Measurements from ENCODE around the gene ENGASE.

The ENGASE gene

GRCh38 chr17:79101111-79101673 is 26.6 kb downstream of the ENGASE start:
- no peaks in the 10 kb centered on the region for H3K9me3 Mint-ChIP-seq
- no peaks in the 10 kb centered on the region for H3K36me3 Mint-ChIP-seq
- no peak overlapping the region for H3K4me3 Mint-ChIP-seq
- DNase-seq (ENCODE audit: low spot score in 2 of 2) = no peak
- H3K27ac Mint-ChIP-seq = no peak overlapping the region
- no peak for ATAC-seq
- peaks cover 6% of the 10 kb centered on the region for H3K4me1 Mint-ChIP-seq

DNA sequence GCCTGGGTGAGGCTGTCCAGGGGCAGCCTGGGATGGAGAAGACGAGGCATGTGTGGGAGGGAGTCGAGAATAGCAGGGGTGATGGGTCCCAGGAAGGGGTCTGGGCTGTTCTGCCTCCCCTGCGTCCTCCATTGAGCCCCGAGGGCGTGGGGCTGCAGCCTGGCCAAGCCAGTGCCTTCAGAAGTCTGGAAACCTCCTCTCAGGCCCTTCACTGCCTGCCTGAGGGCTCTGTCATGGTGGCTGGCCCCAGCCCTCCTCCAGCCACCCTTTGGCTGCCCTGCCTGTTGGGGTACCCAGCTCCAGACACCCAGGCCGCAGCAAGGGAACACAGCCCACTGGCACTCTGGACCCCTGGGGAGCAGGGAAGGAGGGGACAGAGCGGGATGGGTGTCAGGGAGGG is 27.6 kb downstream of the ENGASE start:
- DNase-seq (ENCODE audit: low spot score in 2 of 2) = no peak
- H3K27ac Mint-ChIP-seq = no peak overlapping the region
- H3K4me1 Mint-ChIP-seq = peaks cover 6% of the 10 kb centered on the region
- H3K9me3 Mint-ChIP-seq = no peaks in the 10 kb centered on the region
- no peaks in the 10 kb centered on the region for H3K36me3 Mint-ChIP-seq
- no peak for ATAC-seq
- H3K4me3 Mint-ChIP-seq = no peak overlapping the region

GRCh38 chr17:79104898-79105600 is 30.4 kb downstream of the ENGASE start:
- Mint-ChIP-seq H3K27ac (no peak overlapping the region), H3K9me3 (no peaks in the 10 kb centered on the region), H3K36me3 (no peaks in the 10 kb centered on the region), H3K4me3 (no peak overlapping the region), H3K4me1 (no peaks in the 10 kb centered on the region)
- ATAC-seq (no peak), DNase-seq (ENCODE audit: low spot score in 2 of 2) (no peak)

- Mint-ChIP-seq H3K4me3 (no peak overlapping the region), H3K27ac (no peak overlapping the region), H3K36me3 (no peaks in the 10 kb centered on the region), H3K4me1 (no peaks in the 10 kb centered on the region), H3K9me3 (no peaks in the 10 kb centered on the region)
- ATAC-seq = no peak
- no peak for DNase-seq (ENCODE audit: low spot score in 2 of 2)
These were observed 31.3 kb downstream of the ENGASE start for GRCh38 chr17:79105937-79106336.

- Mint-ChIP-seq H3K36me3 (no peaks in the 10 kb centered on the region), H3K4me1 (no peaks in the 10 kb centered on the region), H3K27ac (no peak overlapping the region), H3K9me3 (no peaks in the 10 kb centered on the region), H3K4me3 (no peak overlapping the region)
- no peak for DNase-seq (ENCODE audit: low spot score in 2 of 2)
- ATAC-seq = no peak
These were observed 32.3 kb downstream of the ENGASE start for GRCh38 chr17:79106958-79107357.

DNA sequence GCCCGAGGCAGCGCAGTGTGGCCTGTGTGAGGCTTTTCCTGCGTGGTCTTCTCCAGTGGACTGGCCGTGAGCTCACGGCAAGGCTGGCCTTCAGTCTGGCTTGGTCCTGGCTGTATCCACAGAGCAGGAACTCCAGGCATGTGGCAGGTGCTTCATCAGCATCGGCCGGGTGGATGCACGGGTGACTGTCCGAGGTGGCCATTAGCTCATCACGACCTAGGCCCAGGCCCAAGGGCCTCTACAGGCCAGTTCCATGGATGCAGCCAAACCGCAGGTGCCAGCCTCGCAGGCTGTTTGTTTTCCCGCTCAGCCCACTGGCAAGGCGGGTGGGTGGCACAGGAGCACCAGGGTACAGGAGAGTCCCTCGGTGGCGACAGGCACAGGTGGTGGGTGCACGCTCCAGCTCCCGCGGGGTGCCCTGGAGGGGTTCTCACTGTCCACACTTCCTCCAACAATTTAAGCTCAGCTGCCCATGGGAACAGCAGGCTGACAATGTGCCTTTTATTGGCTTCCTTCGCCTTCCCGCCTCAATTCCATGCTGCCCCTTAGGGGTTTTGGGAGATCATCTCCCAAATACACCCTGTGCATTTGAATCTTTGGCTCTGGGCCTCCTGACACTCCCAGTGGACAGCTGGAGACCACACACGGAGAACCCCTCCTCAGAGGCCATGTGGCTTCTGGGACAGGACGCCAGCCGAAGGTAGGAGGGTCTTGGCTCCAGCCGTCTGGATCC is 33.0 kb downstream of the ENGASE start:
- no peaks in the 10 kb centered on the region for H3K9me3 Mint-ChIP-seq
- H3K4me1 Mint-ChIP-seq = no peaks in the 10 kb centered on the region
- no peak for ATAC-seq
- no peak overlapping the region for H3K4me3 Mint-ChIP-seq
- no peak for DNase-seq (ENCODE audit: low spot score in 2 of 2)
- no peaks in the 10 kb centered on the region for H3K36me3 Mint-ChIP-seq
- no peak overlapping the region for H3K27ac Mint-ChIP-seq

DNA sequence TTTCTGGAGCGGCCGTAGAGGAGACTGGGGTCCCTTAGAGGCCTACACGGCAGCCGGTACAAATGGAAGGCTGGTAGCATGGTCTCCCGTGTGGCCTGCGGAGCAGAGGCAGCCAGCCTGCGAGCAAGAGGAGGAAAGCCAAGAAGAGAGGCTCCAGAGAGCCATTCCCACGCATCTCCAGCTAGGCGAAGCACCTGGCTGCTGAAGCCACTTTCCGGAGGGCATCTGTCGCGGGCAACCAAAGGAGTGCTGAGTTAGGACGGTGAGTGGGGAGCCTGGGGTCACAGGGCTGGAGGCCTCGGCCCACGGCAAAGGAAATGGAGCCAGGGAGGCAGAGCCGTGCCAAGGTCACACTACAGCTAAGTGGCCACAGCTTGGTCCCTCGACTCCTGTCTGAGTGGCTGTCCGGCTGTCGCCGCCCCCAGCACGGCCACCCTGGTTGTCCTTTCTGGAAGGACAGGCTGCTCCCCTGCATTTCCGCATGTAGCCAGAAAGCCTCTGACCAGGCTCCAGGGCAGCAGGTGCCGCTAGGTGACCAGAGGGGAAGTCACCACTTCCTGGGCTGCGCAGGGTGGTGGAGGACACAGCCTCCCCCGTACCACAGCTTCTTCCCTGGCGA is 33.7 kb downstream of the ENGASE start:
- H3K36me3 Mint-ChIP-seq = no peaks in the 10 kb centered on the region
- no peaks in the 10 kb centered on the region for H3K9me3 Mint-ChIP-seq
- no peak overlapping the region for H3K4me3 Mint-ChIP-seq
- no peak for DNase-seq (ENCODE audit: low spot score in 2 of 2)
- no peaks in the 10 kb centered on the region for H3K4me1 Mint-ChIP-seq
- H3K27ac Mint-ChIP-seq = no peak overlapping the region
- no peak for ATAC-seq

DNA sequence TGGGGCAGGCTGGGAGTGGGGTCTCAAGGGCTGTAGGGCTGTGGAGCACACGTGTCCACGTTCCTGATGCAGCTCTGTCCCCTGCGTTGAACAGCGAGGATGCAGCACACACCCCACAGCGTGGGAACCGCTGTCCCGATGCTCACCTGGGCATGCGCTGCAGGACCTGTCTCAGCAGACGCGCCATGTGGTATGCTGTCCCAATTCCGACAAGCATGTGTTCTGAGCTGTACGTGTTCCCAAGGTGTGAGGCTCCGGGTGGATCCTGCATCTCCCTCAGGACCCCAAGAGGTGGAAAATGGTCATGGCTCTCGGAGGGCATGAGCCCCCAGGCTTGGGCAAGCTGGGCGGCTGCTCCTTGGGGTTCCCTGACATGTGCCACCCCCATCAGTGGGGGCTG is 34.2 kb downstream of the ENGASE start:
- Mint-ChIP-seq H3K4me3 (no peak overlapping the region), H3K27ac (no peak overlapping the region), H3K9me3 (no peaks in the 10 kb centered on the region), H3K4me1 (no peaks in the 10 kb centered on the region), H3K36me3 (no peaks in the 10 kb centered on the region)
- no peak for DNase-seq (ENCODE audit: low spot score in 2 of 2)
- no peak for ATAC-seq

GRCh38 chr17:79109584-79109983 is 35.0 kb downstream of the ENGASE start:
- ATAC-seq = no peak
- no peak overlapping the region for H3K27ac Mint-ChIP-seq
- H3K4me1 Mint-ChIP-seq = no peaks in the 10 kb centered on the region
- DNase-seq (ENCODE audit: low spot score in 2 of 2) = no peak
- H3K4me3 Mint-ChIP-seq = no peak overlapping the region
- H3K36me3 Mint-ChIP-seq = no peaks in the 10 kb centered on the region
- H3K9me3 Mint-ChIP-seq = no peaks in the 10 kb centered on the region

- H3K9me3 Mint-ChIP-seq = no peaks in the 10 kb centered on the region
- DNase-seq (ENCODE audit: low spot score in 2 of 2) (no peak), ATAC-seq (no peak)
- H3K4me1 Mint-ChIP-seq = no peaks in the 10 kb centered on the region
- H3K36me3 Mint-ChIP-seq = no peaks in the 10 kb centered on the region
- H3K27ac Mint-ChIP-seq = no peak overlapping the region
- no peak overlapping the region for H3K4me3 Mint-ChIP-seq
These were observed 36.5 kb downstream of the ENGASE start for GRCh38 chr17:79111097-79111496.

GRCh38 chr17:79112471-79112870 is 37.8 kb downstream of the ENGASE start:
- Mint-ChIP-seq H3K27ac (no peak overlapping the region), H3K36me3 (no peaks in the 10 kb centered on the region), H3K4me3 (no peak overlapping the region), H3K9me3 (no peaks in the 10 kb centered on the region), H3K4me1 (no peaks in the 10 kb centered on the region)
- no peak for ATAC-seq
- DNase-seq (ENCODE audit: low spot score in 2 of 2) = no peak

DNA sequence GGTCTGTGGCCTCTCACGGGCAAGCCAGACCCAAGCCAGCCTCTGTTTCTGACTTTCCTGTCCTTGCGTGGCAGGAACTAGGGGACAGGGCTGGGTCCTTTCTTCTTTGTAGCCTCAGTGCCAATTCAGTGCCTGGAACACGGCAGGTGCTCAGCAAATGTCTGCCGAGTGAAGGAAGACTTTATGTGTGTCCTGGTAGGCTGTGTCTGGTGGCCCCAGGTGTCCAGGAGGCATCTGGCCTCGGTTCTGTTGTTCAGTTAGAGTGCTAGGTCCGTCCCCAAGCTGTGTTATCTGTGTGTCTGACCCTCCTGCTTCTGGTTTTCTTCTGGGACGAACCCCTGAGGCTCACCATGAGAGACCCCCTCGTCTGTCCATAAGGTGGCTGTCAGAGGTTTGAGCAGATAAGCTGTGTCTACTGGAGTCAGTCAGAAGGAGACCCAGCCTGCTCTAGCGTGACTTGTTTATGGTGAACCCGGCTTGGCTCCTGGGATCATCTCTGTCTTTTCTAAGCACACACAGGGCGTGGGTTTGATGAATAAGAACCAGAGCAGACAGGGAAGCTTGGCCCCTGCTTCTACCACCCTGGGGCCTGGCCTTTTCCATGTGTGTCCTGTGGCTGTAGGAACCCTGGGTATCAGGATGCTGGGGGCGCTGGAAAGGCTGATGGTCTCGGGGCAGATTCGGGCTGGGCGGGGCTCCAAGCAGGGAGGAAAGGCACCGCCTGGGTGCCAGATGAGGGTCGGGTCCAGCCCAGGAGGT is 39.3 kb downstream of the ENGASE start:
- no peaks in the 10 kb centered on the region for H3K36me3 Mint-ChIP-seq
- H3K4me3 Mint-ChIP-seq = no peak overlapping the region
- no peak overlapping the region for H3K27ac Mint-ChIP-seq
- H3K9me3 Mint-ChIP-seq = no peaks in the 10 kb centered on the region
- ATAC-seq = no peak
- DNase-seq (ENCODE audit: low spot score in 2 of 2) = no peak
- no peaks in the 10 kb centered on the region for H3K4me1 Mint-ChIP-seq

DNA sequence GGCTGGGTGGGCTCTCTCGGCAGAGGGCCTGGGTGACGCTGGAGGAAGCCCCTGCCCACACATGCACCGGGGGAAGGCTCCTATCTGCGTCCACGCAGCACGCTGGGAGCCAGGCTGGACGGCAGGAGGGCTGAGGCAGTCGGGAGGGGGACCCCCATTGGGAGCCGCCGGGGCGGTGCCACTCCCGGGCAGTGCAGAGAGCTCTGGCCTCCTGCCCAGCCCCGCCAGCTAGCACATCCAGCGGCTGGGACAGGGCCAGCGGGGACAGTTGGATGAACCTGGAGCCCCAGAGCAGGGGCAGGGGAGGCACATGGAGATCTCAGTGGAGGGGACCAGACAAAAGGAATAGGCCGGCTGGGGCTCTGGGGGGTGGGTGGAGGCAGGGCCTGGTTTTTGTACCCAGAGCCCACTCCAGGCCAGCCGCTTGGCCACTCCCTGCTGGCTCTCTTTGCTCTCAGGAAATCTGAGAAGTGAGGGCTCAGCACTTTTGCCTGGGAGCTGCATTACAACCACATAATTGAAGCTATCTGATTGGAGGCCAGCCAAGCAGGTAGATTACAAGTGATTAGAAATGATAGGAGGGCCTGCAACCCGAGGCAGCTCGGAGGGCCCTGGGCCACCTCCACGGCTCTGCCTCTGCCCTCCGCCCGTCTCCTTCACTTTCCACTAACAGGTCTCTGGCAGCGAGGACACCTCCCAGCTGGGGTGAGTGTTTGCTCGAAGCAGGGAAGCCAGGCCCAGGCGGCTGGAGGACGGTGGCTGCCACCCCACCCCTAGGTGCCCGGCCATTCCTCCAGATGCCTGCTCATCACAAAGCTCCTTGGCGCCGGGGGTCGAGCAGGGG is 40.1 kb downstream of the ENGASE start:
- Mint-ChIP-seq H3K9me3 (no peaks in the 10 kb centered on the region), H3K27ac (no peak overlapping the region), H3K4me1 (no peaks in the 10 kb centered on the region), H3K36me3 (no peaks in the 10 kb centered on the region), H3K4me3 (no peak overlapping the region)
- DNase-seq (ENCODE audit: low spot score in 2 of 2) = no peak
- no peak for ATAC-seq

GRCh38 chr17:79115487-79115886 is 40.9 kb downstream of the ENGASE start:
- Mint-ChIP-seq H3K4me3 (no peak overlapping the region), H3K4me1 (no peaks in the 10 kb centered on the region), H3K9me3 (no peaks in the 10 kb centered on the region), H3K27ac (no peak overlapping the region), H3K36me3 (no peaks in the 10 kb centered on the region)
- ATAC-seq = no peak
- no peak for DNase-seq (ENCODE audit: low spot score in 2 of 2)
